Measurements from ENCODE around the gene LCLAT1.
"Not testable (repeated sequence)": the region's sequence is repeated elsewhere in the genome, so short reads cannot be mapped to it uniquely, and the experiment has no call there.

LCLAT1 gene

GRCh38 chr2:30453498-30453897 is 6.5 kb downstream of the LCLAT1 start:
- Histone ChIP-seq H2AFZ (ENCODE audit: low read depth, low read length) (no peak overlapping the region), H3K4me1 (ENCODE audit: insufficient read depth, low read length) (peaks cover under 1% of the 10 kb centered on the region), H3K36me3 (ENCODE audit: insufficient read depth, low read length) (no peaks in the 10 kb centered on the region), H3K4me3 (ENCODE audit: low read length) (no peak overlapping the region), H3K27me3 (ENCODE audit: insufficient read depth, low read length) (no peaks in the 10 kb centered on the region), H3K9me3 (ENCODE audit: low read length) (peaks cover 2% of the 10 kb centered on the region)

- Histone ChIP-seq H3K4me3 (ENCODE audit: low read length) (no peak overlapping the region), H3K4me1 (ENCODE audit: insufficient read depth, low read length) (no peaks in the 10 kb centered on the region), H3K36me3 (ENCODE audit: insufficient read depth, low read length) (no peaks in the 10 kb centered on the region), H2AFZ (ENCODE audit: low read depth, low read length) (no peak overlapping the region), H3K27me3 (ENCODE audit: insufficient read depth, low read length) (no peaks in the 10 kb centered on the region), H3K9me3 (ENCODE audit: low read length) (peaks cover 2% of the 10 kb centered on the region)
Observed at GRCh38 chr2:30454571-30454970, 7.5 kb downstream of the LCLAT1 start.

DNA sequence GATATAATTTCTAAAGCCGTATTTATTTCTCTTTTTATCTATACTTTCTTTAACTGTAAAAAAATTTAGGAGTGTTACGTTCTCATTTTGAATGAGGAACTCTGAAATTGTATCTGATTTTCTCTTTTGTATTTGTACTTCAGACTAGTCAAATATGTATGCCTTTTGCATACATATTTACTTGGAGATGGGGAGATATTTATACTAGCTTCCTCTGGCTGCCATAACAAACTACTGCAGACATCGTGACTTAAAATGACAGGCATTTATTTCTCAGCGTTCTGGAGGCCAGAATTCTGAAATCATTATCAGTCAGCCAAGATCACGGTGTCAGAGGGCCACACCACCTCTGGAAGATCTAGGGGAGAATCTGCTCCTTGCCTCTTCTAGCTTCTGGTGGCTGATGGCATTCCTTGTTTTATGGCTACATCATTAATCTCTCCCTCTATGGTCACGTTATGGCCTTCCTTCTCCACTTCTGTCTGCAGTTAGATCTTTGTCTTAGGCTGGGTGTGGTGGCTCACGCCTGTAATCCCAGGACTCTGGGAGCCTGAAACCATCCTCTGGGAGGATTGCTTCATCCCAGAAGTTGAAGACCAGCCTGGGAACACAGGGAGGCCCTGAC is 8.2 kb downstream of the LCLAT1 start:
- Histone ChIP-seq H3K9me3 (ENCODE audit: low read length) (peaks cover under 1% of the 10 kb centered on the region), H3K4me1 (ENCODE audit: insufficient read depth, low read length) (no peaks in the 10 kb centered on the region), H3K4me3 (ENCODE audit: low read length) (no peak overlapping the region), H3K36me3 (ENCODE audit: insufficient read depth, low read length) (no peaks in the 10 kb centered on the region), H3K27me3 (ENCODE audit: insufficient read depth, low read length) (no peaks in the 10 kb centered on the region), H2AFZ (ENCODE audit: low read depth, low read length) (no peak overlapping the region)

DNA sequence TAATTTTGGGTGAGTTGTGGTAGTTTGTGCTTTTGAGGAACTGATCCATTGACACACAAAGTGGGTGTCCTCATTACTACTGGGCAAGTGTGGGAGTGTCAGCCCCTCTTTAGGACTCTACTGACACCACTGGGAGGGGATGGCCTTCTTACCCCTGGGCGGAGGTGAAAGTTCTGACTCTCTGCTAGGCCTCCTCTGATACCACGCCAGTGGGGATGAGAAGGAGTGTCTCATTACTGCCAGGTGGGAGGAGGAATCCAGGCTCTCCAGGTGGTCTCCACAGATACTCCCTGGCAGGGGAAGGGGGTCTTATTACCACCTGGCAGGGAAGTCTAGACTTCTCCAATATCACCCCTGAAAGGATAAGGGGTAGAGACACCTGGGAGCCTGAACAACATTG is 9.1 kb downstream of the LCLAT1 start:
- H2AFZ ChIP-seq (ENCODE audit: low read depth, low read length), result no peak overlapping the region
- no peaks in the 10 kb centered on the region for H3K36me3 ChIP-seq (ENCODE audit: insufficient read depth, low read length)
- H3K27me3 ChIP-seq (ENCODE audit: insufficient read depth, low read length), result no peaks in the 10 kb centered on the region
- H3K4me3 ChIP-seq (ENCODE audit: low read length), result no peak overlapping the region
- no peaks in the 10 kb centered on the region for H3K4me1 ChIP-seq (ENCODE audit: insufficient read depth, low read length)
- no peaks in the 10 kb centered on the region for H3K9me3 ChIP-seq (ENCODE audit: low read length)

DNA sequence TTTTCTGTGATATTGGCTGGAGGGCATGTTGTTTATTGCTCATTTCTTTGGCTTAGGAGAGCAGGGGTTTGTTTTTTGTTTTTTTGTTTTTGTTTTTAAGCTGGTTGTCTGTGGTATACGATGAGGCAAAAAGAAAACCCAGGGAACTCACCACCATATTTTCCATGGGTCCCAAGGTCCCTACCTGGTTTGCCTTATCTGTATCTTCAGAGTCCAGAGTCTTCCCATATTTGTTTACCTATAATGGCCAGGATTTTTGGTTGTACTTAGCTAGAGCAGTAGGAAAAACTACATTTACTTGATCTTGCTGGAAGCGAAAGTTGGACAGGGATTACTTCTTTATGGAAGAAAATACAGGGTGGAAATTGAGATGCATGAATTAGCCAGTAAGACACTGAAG is 9.5 kb downstream of the LCLAT1 start:
- Histone ChIP-seq H3K4me3 (ENCODE audit: low read length) (no peak overlapping the region), H3K27me3 (ENCODE audit: insufficient read depth, low read length) (no peaks in the 10 kb centered on the region), H3K36me3 (ENCODE audit: insufficient read depth, low read length) (no peaks in the 10 kb centered on the region), H2AFZ (ENCODE audit: low read depth, low read length) (no peak overlapping the region), H3K4me1 (ENCODE audit: insufficient read depth, low read length) (no peaks in the 10 kb centered on the region), H3K9me3 (ENCODE audit: low read length) (no peaks in the 10 kb centered on the region)

DNA sequence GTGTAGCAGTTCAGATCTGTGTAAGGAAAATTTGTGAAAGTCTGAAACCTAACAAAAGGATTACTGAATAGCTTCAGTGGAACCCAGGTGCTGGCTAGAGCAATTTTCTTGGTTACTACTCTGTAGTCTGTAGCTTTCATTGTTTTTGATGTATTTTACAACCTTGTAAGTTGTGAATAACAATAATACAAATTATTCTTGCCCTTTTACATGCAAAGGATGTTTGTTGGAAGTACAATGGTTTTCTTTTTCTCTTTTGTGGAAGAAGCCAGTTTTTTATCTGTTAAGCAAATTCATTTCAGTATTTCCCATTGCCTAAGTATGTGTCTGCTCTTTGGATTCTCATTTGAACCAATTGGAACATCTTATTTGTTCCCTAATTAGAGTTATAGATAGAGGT is 10.2 kb downstream of the LCLAT1 start:
- no peaks in the 10 kb centered on the region for H3K36me3 ChIP-seq (ENCODE audit: insufficient read depth, low read length)
- H3K9me3 ChIP-seq (ENCODE audit: low read length), result no peaks in the 10 kb centered on the region
- H3K27me3 ChIP-seq (ENCODE audit: insufficient read depth, low read length), result no peaks in the 10 kb centered on the region
- no peak overlapping the region for H2AFZ ChIP-seq (ENCODE audit: low read depth, low read length)
- no peak overlapping the region for H3K4me3 ChIP-seq (ENCODE audit: low read length)
- no peaks in the 10 kb centered on the region for H3K4me1 ChIP-seq (ENCODE audit: insufficient read depth, low read length)

GRCh38 chr2:30459140-30459539 is 12.1 kb downstream of the LCLAT1 start:
- Histone ChIP-seq H3K27me3 (ENCODE audit: insufficient read depth, low read length) (no peaks in the 10 kb centered on the region), H3K4me3 (ENCODE audit: low read length) (no peak overlapping the region), H3K36me3 (ENCODE audit: insufficient read depth, low read length) (no peaks in the 10 kb centered on the region), H2AFZ (ENCODE audit: low read depth, low read length) (no peak overlapping the region), H3K4me1 (ENCODE audit: insufficient read depth, low read length) (no peaks in the 10 kb centered on the region), H3K9me3 (ENCODE audit: low read length) (no peaks in the 10 kb centered on the region)

DNA sequence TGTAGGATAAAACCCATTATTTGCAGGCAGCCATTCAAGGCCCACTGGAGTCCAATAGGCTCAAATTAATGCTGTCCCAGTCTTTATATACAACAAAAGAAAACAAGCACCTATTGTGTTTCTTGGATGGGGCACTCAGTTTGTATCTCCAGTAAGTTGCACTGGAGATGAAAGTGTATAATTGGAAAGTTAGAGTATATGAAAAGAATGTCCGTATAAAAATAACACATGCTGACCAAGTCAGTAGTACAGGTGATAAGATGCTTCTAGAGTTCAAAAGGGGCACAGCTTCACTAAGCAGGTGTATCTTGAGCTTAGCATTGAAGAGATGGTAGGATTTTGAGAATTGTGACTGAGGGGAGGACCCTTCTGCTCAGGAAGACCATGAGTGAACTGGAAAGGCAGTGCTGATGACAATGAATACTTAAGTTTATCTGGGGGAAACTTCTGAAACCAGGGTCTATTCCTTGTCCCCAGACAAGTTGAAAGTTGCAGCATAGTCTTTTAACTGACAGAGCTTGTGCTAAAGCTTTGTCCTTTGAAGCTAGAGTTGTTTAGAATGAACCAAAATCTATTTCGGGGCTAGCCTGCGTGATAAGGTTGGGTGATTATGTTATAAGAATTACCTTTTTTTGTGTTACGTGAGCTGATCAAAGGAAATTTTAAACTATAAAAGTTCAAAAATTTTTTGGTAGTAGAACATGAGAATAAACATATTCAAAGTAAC is 15.2 kb downstream of the LCLAT1 start:
- H3K4me1 ChIP-seq (ENCODE audit: insufficient read depth, low read length), result no peaks in the 10 kb centered on the region
- H3K9me3 ChIP-seq (ENCODE audit: low read length), result no peaks in the 10 kb centered on the region
- no peaks in the 10 kb centered on the region for H3K36me3 ChIP-seq (ENCODE audit: insufficient read depth, low read length)
- no peak overlapping the region for H3K4me3 ChIP-seq (ENCODE audit: low read length)
- no peaks in the 10 kb centered on the region for H3K27me3 ChIP-seq (ENCODE audit: insufficient read depth, low read length)
- H2AFZ ChIP-seq (ENCODE audit: low read depth, low read length), result no peak overlapping the region

DNA sequence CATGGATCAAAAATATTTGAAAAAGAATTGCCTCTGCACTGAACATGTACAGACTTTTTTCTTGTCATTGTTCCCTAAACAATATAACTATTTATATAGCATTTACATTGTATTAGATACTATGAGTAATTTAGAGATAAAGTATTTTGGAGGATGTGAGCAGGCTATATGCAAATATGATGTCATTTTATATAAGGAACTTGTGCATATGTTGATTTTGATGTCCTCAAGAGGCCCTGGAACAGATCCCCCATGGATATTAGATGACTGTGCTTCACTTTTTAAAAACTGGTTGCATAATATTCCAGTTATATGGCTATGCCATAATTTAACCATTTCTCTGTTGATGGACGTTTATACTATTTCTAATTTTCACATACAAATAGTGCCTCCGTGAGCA is 16.5 kb downstream of the LCLAT1 start:
- Histone ChIP-seq H3K4me3 (ENCODE audit: low read length) (no peak overlapping the region), H3K36me3 (ENCODE audit: insufficient read depth, low read length) (no peaks in the 10 kb centered on the region), H3K27me3 (ENCODE audit: insufficient read depth, low read length) (no peaks in the 10 kb centered on the region), H2AFZ (ENCODE audit: low read depth, low read length) (no peak overlapping the region), H3K4me1 (ENCODE audit: insufficient read depth, low read length) (no peaks in the 10 kb centered on the region), H3K9me3 (ENCODE audit: low read length) (no peaks in the 10 kb centered on the region)

GRCh38 chr2:30464544-30465170 is 17.6 kb downstream of the LCLAT1 start:
- no peak overlapping the region for H3K4me3 ChIP-seq (ENCODE audit: low read length)
- H3K9me3 ChIP-seq (ENCODE audit: low read length), result no peaks in the 10 kb centered on the region
- no peaks in the 10 kb centered on the region for H3K4me1 ChIP-seq (ENCODE audit: insufficient read depth, low read length)
- no peak overlapping the region for H2AFZ ChIP-seq (ENCODE audit: low read depth, low read length)
- no peaks in the 10 kb centered on the region for H3K36me3 ChIP-seq (ENCODE audit: insufficient read depth, low read length)
- no peaks in the 10 kb centered on the region for H3K27me3 ChIP-seq (ENCODE audit: insufficient read depth, low read length)

GRCh38 chr2:30465171-30465545 is 18.1 kb downstream of the LCLAT1 start:
- H3K4me1 ChIP-seq (ENCODE audit: insufficient read depth, low read length), result no peaks in the 10 kb centered on the region
- H3K4me3 ChIP-seq (ENCODE audit: low read length), result no peak overlapping the region
- no peaks in the 10 kb centered on the region for H3K36me3 ChIP-seq (ENCODE audit: insufficient read depth, low read length)
- H3K9me3 ChIP-seq (ENCODE audit: low read length), result no peaks in the 10 kb centered on the region
- no peaks in the 10 kb centered on the region for H3K27me3 ChIP-seq (ENCODE audit: insufficient read depth, low read length)
- no peak overlapping the region for H2AFZ ChIP-seq (ENCODE audit: low read depth, low read length)

DNA sequence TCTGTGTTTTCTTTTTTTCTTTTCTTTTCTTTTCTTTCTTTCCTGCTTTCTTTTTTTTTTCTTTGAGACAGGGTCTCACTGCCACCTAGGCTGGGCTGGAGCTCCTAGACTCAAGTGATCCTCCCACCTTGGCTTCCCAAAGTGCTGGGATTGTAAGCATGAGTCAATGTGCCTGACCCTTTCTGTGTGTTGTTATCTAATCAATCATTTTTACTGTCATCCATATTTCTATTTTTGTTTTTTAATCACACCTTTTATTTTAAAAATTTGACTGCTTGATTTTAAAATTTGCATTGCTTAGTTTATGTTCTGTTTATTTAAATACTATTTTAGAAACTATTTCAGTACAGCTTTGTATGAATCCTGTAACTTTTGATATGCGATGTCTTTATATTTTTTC is 19.2 kb downstream of the LCLAT1 start:
- Histone ChIP-seq H3K27me3 (ENCODE audit: insufficient read depth, low read length) (no peaks in the 10 kb centered on the region), H2AFZ (ENCODE audit: low read depth, low read length) (no peak overlapping the region), H3K4me1 (ENCODE audit: insufficient read depth, low read length) (no peaks in the 10 kb centered on the region), H3K4me3 (ENCODE audit: low read length) (no peak overlapping the region), H3K36me3 (ENCODE audit: insufficient read depth, low read length) (no peaks in the 10 kb centered on the region), H3K9me3 (ENCODE audit: low read length) (no peaks in the 10 kb centered on the region)

- H3K4me3 ChIP-seq (ENCODE audit: low read length); H3K36me3 ChIP-seq (ENCODE audit: insufficient read depth, low read length); H3K4me1 ChIP-seq (ENCODE audit: insufficient read depth, low read length); H3K27me3 ChIP-seq (ENCODE audit: insufficient read depth, low read length); H2AFZ ChIP-seq (ENCODE audit: low read depth, low read length); H3K9me3 ChIP-seq (ENCODE audit: low read length): not testable (repeated sequence)
Observed at GRCh38 chr2:30467062-30467826, 20.2 kb downstream of the LCLAT1 start.
